ENCODE data around the gene LCN12. TPM values are rescaled to one million over a fixed set of nuclear protein-coding genes. Genes with fewer than 3 reads are reported as not detected.

Gene LCN12
- total RNA-seq, 1 experiment from 2014 or later = 2.5 TPM

DNA sequence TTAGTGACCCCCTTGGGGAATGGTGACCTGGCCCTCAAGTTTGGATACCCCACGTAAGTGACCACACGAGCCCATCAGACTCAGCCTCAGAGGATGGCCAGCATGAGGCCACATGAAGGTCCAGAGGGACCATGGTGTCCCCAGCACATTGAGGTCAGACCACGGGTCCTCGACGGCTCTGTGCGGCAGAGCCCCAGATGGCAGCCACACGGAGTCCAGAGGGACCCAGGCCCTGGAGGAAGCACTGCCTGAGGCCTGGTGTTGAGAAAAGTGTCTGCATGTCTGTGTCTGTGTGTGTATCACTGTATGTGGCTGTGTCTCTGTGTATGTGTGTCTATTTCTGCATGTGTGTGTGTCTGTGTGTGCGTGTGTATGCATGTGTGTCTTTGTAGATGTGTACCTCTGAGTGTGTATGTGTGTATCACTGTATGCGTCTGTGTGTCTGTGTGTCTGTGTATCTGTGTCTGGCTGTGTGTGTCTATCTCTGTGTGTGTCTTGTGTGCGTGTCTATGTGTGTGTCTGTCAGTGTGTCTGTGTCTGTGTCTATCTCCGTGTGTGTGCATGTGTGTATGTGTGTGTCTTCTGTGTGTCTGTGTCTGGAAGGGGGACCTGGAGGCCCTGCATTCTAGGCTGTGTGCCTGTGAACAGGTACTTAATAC is 31.7 kb downstream of the LCN12 start:
- H3K9me3 ChIP-seq (ENCODE audit: control insufficient read depth, insufficient read depth, low read depth, low read length) = no peaks in the 10 kb centered on the region
- H3K27me3 ChIP-seq (ENCODE audit: control insufficient read depth, insufficient read depth, low read length) = no peaks in the 10 kb centered on the region
- no peak overlapping the region for H3K27ac ChIP-seq (ENCODE audit: low read length)
- intact Hi-C loops (cut with micrococcal nuclease; ENCODE audit: unreplicated experiment) = no loop called here
- H3K4me1 ChIP-seq (ENCODE audit: control insufficient read depth, insufficient read depth, low read length) = no peaks in the 10 kb centered on the region
- CTCF ChIA-PET = no interaction called here
- in situ Hi-C loops (cut with HindIII; ENCODE audit: low pct_unique_long_range_greater_than_20kb, low sequenced_read_pairs) = no loop called here
- H3K36me3 ChIP-seq (ENCODE audit: control insufficient read depth, insufficient read depth, low read length) = no peaks in the 10 kb centered on the region
- no TSS peak for BruUV-seq (replicated peaks)
- DNase-seq (ENCODE audit: low read depth, low spot score) = no peak
- H3K4me3 ChIP-seq (ENCODE audit: low read depth in 2 of 2, low read length in 2 of 2) = no peak overlapping the region
- POLR2A ChIA-PET = no interaction called here
- no peak for TF ChIP-seq SIN3A (IDR thresholded peaks at IDR 0.05; ENCODE audit: borderline replicate concordance, insufficient read depth, low read depth, low read length)
- TF ChIP-seq, protein P1, sequence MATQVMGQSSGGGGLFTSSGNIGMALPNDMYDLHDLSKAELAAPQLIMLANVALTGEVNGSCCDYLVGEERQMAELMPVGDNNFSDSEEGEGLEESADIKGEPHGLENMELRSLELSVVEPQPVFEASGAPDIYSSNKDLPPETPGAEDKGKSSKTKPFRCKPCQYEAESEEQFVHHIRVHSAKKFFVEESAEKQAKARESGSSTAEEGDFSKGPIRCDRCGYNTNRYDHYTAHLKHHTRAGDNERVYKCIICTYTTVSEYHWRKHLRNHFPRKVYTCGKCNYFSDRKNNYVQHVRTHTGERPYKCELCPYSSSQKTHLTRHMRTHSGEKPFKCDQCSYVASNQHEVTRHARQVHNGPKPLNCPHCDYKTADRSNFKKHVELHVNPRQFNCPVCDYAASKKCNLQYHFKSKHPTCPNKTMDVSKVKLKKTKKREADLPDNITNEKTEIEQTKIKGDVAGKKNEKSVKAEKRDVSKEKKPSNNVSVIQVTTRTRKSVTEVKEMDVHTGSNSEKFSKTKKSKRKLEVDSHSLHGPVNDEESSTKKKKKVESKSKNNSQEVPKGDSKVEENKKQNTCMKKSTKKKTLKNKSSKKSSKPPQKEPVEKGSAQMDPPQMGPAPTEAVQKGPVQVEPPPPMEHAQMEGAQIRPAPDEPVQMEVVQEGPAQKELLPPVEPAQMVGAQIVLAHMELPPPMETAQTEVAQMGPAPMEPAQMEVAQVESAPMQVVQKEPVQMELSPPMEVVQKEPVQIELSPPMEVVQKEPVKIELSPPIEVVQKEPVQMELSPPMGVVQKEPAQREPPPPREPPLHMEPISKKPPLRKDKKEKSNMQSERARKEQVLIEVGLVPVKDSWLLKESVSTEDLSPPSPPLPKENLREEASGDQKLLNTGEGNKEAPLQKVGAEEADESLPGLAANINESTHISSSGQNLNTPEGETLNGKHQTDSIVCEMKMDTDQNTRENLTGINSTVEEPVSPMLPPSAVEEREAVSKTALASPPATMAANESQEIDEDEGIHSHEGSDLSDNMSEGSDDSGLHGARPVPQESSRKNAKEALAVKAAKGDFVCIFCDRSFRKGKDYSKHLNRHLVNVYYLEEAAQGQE (IDR thresholded peaks at IDR 0.05; ENCODE audit: insufficient read depth in 1 of 2, low read depth in 2 of 2, low read length in 1 of 2) = no peak
- no peak for TF ChIP-seq TCF7L2 (IDR thresholded peaks at IDR 0.05; ENCODE audit: low read depth, low read length)
- no peak for TF ChIP-seq POLR2AphosphoS5 (IDR thresholded peaks at IDR 0.05; ENCODE audit: low read depth, low read length)
- TF ChIP-seq, protein P2, sequence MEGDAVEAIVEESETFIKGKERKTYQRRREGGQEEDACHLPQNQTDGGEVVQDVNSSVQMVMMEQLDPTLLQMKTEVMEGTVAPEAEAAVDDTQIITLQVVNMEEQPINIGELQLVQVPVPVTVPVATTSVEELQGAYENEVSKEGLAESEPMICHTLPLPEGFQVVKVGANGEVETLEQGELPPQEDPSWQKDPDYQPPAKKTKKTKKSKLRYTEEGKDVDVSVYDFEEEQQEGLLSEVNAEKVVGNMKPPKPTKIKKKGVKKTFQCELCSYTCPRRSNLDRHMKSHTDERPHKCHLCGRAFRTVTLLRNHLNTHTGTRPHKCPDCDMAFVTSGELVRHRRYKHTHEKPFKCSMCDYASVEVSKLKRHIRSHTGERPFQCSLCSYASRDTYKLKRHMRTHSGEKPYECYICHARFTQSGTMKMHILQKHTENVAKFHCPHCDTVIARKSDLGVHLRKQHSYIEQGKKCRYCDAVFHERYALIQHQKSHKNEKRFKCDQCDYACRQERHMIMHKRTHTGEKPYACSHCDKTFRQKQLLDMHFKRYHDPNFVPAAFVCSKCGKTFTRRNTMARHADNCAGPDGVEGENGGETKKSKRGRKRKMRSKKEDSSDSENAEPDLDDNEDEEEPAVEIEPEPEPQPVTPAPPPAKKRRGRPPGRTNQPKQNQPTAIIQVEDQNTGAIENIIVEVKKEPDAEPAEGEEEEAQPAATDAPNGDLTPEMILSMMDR (IDR thresholded peaks at IDR 0.05) = no peak
- no peak for ATAC-seq

DNA sequence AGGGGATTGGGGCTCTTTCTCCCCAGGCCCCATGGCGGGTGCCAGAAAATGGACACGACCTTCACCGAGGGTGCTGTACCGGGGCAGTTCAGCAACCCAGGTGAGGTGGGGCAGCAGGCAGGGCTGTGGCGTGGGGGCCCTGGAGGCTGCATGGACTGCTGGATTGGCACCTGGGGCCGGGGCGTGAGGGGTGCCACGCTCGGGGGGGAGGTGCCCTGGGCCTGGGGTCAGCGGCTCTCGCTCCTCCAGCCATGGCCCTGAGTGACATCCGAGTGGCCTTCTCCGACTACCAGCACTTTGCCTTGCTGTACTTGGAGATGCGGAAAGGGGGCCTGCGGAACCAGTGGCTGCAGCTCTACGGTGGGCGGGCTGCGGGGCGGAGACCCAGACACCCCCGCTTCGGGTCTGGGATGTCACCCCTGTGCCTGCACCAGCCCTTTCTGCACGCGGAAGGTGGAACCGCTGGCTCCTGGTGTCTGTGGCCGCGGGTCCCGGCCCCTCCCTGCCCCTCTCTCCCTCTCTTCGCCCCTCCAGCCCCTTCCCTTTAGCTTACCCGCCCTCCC is 32.5 kb downstream of the LCN12 start:
- DNase-seq (ENCODE audit: low read depth, low spot score) = no peak
- Histone ChIP-seq H3K27me3 (ENCODE audit: control insufficient read depth, insufficient read depth, low read length) (no peaks in the 10 kb centered on the region), H3K36me3 (ENCODE audit: control insufficient read depth, insufficient read depth, low read length) (no peaks in the 10 kb centered on the region), H3K4me3 (ENCODE audit: low read depth in 2 of 2, low read length in 2 of 2) (no peak overlapping the region), H3K4me1 (ENCODE audit: control insufficient read depth, insufficient read depth, low read length) (no peaks in the 10 kb centered on the region), H3K27ac (ENCODE audit: low read length) (no peak overlapping the region), H3K9me3 (ENCODE audit: control insufficient read depth, insufficient read depth, low read depth, low read length) (no peaks in the 10 kb centered on the region)
- intact Hi-C loops (cut with micrococcal nuclease; ENCODE audit: unreplicated experiment) = no loop called here
- ChIA-PET CTCF (interaction anchor here (0.6 kb wide), 1 partner anchor 51 kb away, joined by 5 read pairs; no protein-coding TSS in a partner anchor), POLR2A (no interaction called here)
- no TSS peak for BruUV-seq (replicated peaks)
- in situ Hi-C loops (cut with HindIII; ENCODE audit: low pct_unique_long_range_greater_than_20kb, low sequenced_read_pairs) = no loop called here
- TF ChIP-seq SIN3A (IDR thresholded peaks at IDR 0.05; ENCODE audit: borderline replicate concordance, insufficient read depth, low read depth, low read length) (no peak), TCF7L2 (IDR thresholded peaks at IDR 0.05; ENCODE audit: low read depth, low read length) (no peak)
- TF ChIP-seq, protein P1 (IDR thresholded peaks at IDR 0.05; ENCODE audit: insufficient read depth in 1 of 2, low read depth in 2 of 2, low read length in 1 of 2) = no peak
- TF ChIP-seq, protein P2 (IDR thresholded peaks at IDR 0.05) = no peak
- no peak for ATAC-seq

All from Panc1 (cell line).